ENCODE results near the gene ERP27. TPM values are rescaled to one million over a fixed set of nuclear protein-coding genes. Genes with fewer than 3 reads are reported as not detected.

ERP27 gene
- total RNA-seq, 1 donor from 2014 or later: not detected

DNA sequence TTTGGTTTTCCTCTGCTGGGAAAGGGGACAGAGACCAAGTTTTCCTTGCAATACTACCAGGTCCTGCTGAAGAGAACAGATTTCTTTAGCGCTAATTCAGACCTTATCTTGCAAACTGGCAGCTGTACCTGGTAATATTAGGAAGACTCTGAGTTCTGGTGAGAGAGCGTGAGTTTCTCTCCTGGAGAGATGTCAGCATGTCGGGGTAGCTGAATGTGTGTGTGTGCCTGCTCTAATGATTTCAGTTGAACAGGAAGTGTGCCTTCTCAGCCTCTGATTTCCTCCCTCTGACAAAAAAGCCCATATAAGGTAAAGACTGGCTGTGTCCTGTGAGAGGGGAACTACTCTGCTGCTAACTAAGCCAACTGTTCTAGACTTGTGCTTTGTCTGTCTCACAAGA is 10.3 kb upstream of the ERP27 start:
- H3K36me3 Mint-ChIP-seq (ENCODE audit: low read depth): no peaks in the 10 kb centered on the region
- H3K27ac Mint-ChIP-seq (ENCODE audit: unreplicated experiment): peak overlapping the region; percentile 97
- DNase-seq (ENCODE audit: low read depth, low spot score): no peak
- peak overlapping the region; percentile 18 for H3K4me3 Mint-ChIP-seq
- H3K9me3 Mint-ChIP-seq: no peaks in the 10 kb centered on the region
- H3K4me1 Mint-ChIP-seq: peaks cover 29% of the 10 kb centered on the region
- TF ChIP-seq CTCF (conservative IDR thresholded peaks at IDR 0.05): no peak
- no peaks in the 10 kb centered on the region for H3K27me3 Mint-ChIP-seq (ENCODE audit: low read depth)

GRCh38 chr12:14946861-14947260 is 8.5 kb upstream of the ERP27 start:
- no peaks in the 10 kb centered on the region for H3K27me3 Mint-ChIP-seq (ENCODE audit: low read depth)
- H3K36me3 Mint-ChIP-seq (ENCODE audit: low read depth): peaks cover 4% of the 10 kb centered on the region
- peaks cover 3% of the 10 kb centered on the region for H3K9me3 Mint-ChIP-seq
- no peak overlapping the region for H3K27ac Mint-ChIP-seq (ENCODE audit: unreplicated experiment)
- peaks cover 26% of the 10 kb centered on the region for H3K4me1 Mint-ChIP-seq
- DNase-seq (ENCODE audit: low read depth, low spot score): no peak
- TF ChIP-seq CTCF (conservative IDR thresholded peaks at IDR 0.05): no peak
- no peak overlapping the region for H3K4me3 Mint-ChIP-seq

- H3K27ac Mint-ChIP-seq (ENCODE audit: unreplicated experiment): no peak overlapping the region
- H3K9me3 Mint-ChIP-seq: peaks cover 5% of the 10 kb centered on the region
- no peak overlapping the region for H3K4me3 Mint-ChIP-seq
- no peaks in the 10 kb centered on the region for H3K27me3 Mint-ChIP-seq (ENCODE audit: low read depth)
- peaks cover 26% of the 10 kb centered on the region for H3K4me1 Mint-ChIP-seq
- no peak for TF ChIP-seq CTCF (conservative IDR thresholded peaks at IDR 0.05)
- DNase-seq (ENCODE audit: low read depth, low spot score): no peak
- H3K36me3 Mint-ChIP-seq (ENCODE audit: low read depth): peaks cover 5% of the 10 kb centered on the region
These were observed 7.8 kb upstream of the ERP27 start for GRCh38 chr12:14946162-14946561.

GRCh38 chr12:14942196-14942931 is 4.0 kb upstream of the ERP27 start:
- H3K36me3 Mint-ChIP-seq (ENCODE audit: low read depth): peaks cover 5% of the 10 kb centered on the region

DNA sequence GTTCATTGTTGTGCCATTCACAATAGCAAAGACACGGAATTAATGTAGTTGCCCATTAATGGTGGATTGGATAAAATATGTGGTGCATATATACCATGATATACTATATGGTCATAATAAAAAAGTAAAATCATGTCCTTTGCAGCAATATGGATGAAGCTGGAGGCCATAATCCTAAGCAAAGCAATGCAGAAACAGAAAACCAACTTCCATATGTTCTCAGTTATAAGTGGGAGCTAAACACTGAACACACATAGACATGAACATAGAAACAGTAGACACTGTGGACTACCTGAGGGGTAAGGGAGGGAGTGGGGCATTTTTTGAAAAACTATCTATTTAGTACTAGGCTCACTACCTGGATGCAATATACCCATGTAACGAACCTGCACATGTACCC is 3.0 kb upstream of the ERP27 start:
- Mint-ChIP-seq H3K9me3 (peaks cover 5% of the 10 kb centered on the region), H3K36me3 (ENCODE audit: low read depth) (peaks cover 5% of the 10 kb centered on the region), H3K4me1 (no peaks in the 10 kb centered on the region), H3K27ac (ENCODE audit: unreplicated experiment) (no peak overlapping the region), H3K27me3 (ENCODE audit: low read depth) (no peaks in the 10 kb centered on the region), H3K4me3 (no peak overlapping the region)
- no peak for DNase-seq (ENCODE audit: low read depth, low spot score)
- TF ChIP-seq CTCF (conservative IDR thresholded peaks at IDR 0.05): no peak

More at GRCh38 chr12:14942196-14942931, 4.0 kb upstream of the ERP27 start:
- H3K4me3 Mint-ChIP-seq: no peak overlapping the region
- no peak for TF ChIP-seq CTCF (conservative IDR thresholded peaks at IDR 0.05)
- H3K27me3 Mint-ChIP-seq (ENCODE audit: low read depth): no peaks in the 10 kb centered on the region
- H3K27ac Mint-ChIP-seq (ENCODE audit: unreplicated experiment): no peak overlapping the region
- no peak for DNase-seq (ENCODE audit: low read depth, low spot score)
- no peaks in the 10 kb centered on the region for H3K4me1 Mint-ChIP-seq
- H3K9me3 Mint-ChIP-seq: peaks cover 5% of the 10 kb centered on the region
